Mesenchymal stem cell (in vitro differentiated cells and primary cell): ENCODE results near the gene TATDN3.

Experiments used
- DNase-seq: peaks from one replicate; pipeline ENCODE4 v3.0.0-alpha.2; 2013
- H2AFZ ChIP-seq: one replicate; pipeline ENCODE4 v1.6.1; 2013; ENCODE audit warnings: low read depth, mild to moderate bottlenecking, control low read depth, inconsistent platforms, low read length, moderate library complexity
- H2AK5ac ChIP-seq: 2 replicates; pipeline ENCODE4 v1.6.1; 2013; ENCODE audit warnings: low read length, moderate library complexity, mild to moderate bottlenecking, inconsistent platforms; ENCODE audit not compliant: severe bottlenecking
- H2BK120ac ChIP-seq: one replicate; pipeline ENCODE4 v1.6.1; 2013; ENCODE audit warnings: low read depth, mild to moderate bottlenecking, inconsistent platforms, low read length, moderate library complexity
- H2BK12ac ChIP-seq, 2 experiments: one replicate each; pipeline ENCODE4 v1.6.1; 2013; ENCODE audit warnings: inconsistent platforms in 2 of 2, low read length in 2 of 2, mild to moderate bottlenecking in 2 of 2, moderate library complexity in 2 of 2, control low read depth in 1 of 2
- H2BK15ac ChIP-seq: one replicate; pipeline ENCODE4 v1.6.1; 2013; ENCODE audit warnings: mild to moderate bottlenecking, low read depth, inconsistent platforms; ENCODE audit not compliant: poor library complexity, severe bottlenecking
- H2BK5ac ChIP-seq: 2 replicates; pipeline ENCODE4 v1.6.1; 2013; ENCODE audit warnings: low read depth, mild to moderate bottlenecking, low read length, control low read depth, inconsistent platforms; ENCODE audit not compliant: poor library complexity, severe bottlenecking
- H3K14ac ChIP-seq, 2 experiments: one replicate each; pipeline ENCODE4 v1.6.1; 2013; ENCODE audit warnings: inconsistent platforms in 2 of 2, low read length in 2 of 2, control low read depth in 1 of 2, mild to moderate bottlenecking in 1 of 2, moderate library complexity in 1 of 2
- H3K18ac ChIP-seq, 2 experiments: one replicate each; pipeline ENCODE4 v1.6.1; 2013; ENCODE audit warnings: inconsistent platforms in 2 of 2, low read length in 2 of 2, control low read depth in 1 of 2, low read depth in 1 of 2, mild to moderate bottlenecking in 1 of 2
- H3K23ac ChIP-seq, 2 experiments: one replicate each; pipeline ENCODE4 v1.6.1; 2013; ENCODE audit warnings: inconsistent platforms in 2 of 2, low read length in 2 of 2, mild to moderate bottlenecking in 2 of 2, moderate library complexity in 2 of 2, control low read depth in 1 of 2
- H3K27ac ChIP-seq: 2 replicates; pipeline ENCODE4 v1.5.1; 2013; ENCODE audit warnings: mild to moderate bottlenecking, moderate library complexity, low read length, control low read depth, inconsistent platforms; ENCODE audit not compliant: poor library complexity, severe bottlenecking
- H3K27me3 ChIP-seq, 2 experiments: 2 replicates each; pipeline versions ENCODE4 v1.6.1 to v1.7.0; 2013; ENCODE audit warnings: low read length in 2 of 2, mild to moderate bottlenecking in 2 of 2, moderate library complexity in 2 of 2, control low read depth in 1 of 2, inconsistent platforms in 1 of 2; ENCODE audit not compliant: control insufficient read depth in 1 of 2, insufficient read depth in 1 of 2
- H3K36me3 ChIP-seq, 2 experiments: 2 replicates each; pipeline versions ENCODE4 v1.6.1 to v1.7.0; 2013; ENCODE audit warnings: low read length in 2 of 2, control low read depth in 1 of 2, inconsistent platforms in 1 of 2, low read depth in 1 of 2, mild to moderate bottlenecking in 1 of 2; ENCODE audit not compliant: insufficient read depth in 2 of 2, control insufficient read depth in 1 of 2
- H3K4ac ChIP-seq, 2 experiments: one replicate each; pipeline ENCODE4 v1.6.1; 2013; ENCODE audit warnings: inconsistent platforms in 2 of 2, low read length in 2 of 2, mild to moderate bottlenecking in 2 of 2, moderate library complexity in 2 of 2, control low read depth in 1 of 2, low read depth in 1 of 2
- H3K4me1 ChIP-seq: 2 replicates; pipeline ENCODE4 v1.6.1; 2013; ENCODE audit warnings: low read depth, low read length, control low read depth; ENCODE audit not compliant: control insufficient read depth, insufficient read depth
- H3K4me2 ChIP-seq: 2 replicates; pipeline ENCODE4 v1.6.1; 2013; ENCODE audit warnings: low read length, mild to moderate bottlenecking, inconsistent platforms; ENCODE audit not compliant: poor library complexity, severe bottlenecking
- H3K4me3 ChIP-seq, 2 experiments: 2 replicates each; pipeline versions ENCODE4 v1.5.1 to v1.7.0; 2013; ENCODE audit warnings: low read length in 2 of 2, mild to moderate bottlenecking in 2 of 2, control low read depth in 1 of 2, low read depth in 1 of 2; ENCODE audit not compliant: insufficient read depth in 1 of 2
- H3K79me1 ChIP-seq: replicated peaks from 2 replicates; pipeline ENCODE4 v1.6.1; 2013; ENCODE audit warnings: mild to moderate bottlenecking, control low read depth, low read length, inconsistent platforms; ENCODE audit not compliant: poor library complexity, severe bottlenecking
- H3K9ac ChIP-seq: 2 replicates; pipeline ENCODE4 v1.7.0; 2013; ENCODE audit warnings: mild to moderate bottlenecking, low read length, moderate library complexity
- H3K9me3 ChIP-seq: 2 replicates; pipeline ENCODE4 v1.7.0; 2013; ENCODE audit warnings: mild to moderate bottlenecking, low read length; ENCODE audit not compliant: control insufficient read depth
- H4K8ac ChIP-seq: one replicate; pipeline ENCODE4 v1.6.1; 2013; ENCODE audit warnings: inconsistent platforms, mild to moderate bottlenecking, low read length, moderate library complexity
- H4K91ac ChIP-seq: one replicate; pipeline ENCODE4 v1.6.1; 2013; ENCODE audit warnings: mild to moderate bottlenecking, low read length, inconsistent platforms
- WGBS: methylation state at CpG from one replicate; pipeline ENCODE4 v1.1.7; 2013; ENCODE audit warnings: mixed read lengths; 5-methylcytosine and 5-hydroxymethylcytosine counted together

The TATDN3 gene

DNA sequence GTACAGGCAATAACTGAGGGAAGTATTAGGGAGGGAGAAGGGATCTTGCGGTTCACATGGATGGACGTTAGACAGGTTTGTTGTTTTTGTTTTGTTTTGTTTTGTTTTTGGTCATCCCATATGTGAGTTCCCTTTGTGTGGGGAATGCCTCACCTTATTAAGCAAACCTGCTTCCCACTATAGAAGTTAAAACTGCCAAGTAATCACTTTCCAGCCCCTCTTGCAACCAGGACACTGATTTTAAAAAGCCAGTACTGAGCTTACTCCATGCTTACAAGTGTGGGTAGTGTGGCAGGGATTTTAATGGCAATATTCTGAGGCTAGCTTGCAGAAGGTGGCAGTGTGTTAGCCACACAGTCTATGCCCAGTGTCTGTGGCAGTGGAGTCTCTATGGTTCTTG is 29.3 kb downstream of the TATDN3 start:
- Histone ChIP-seq H4K8ac (no peak overlapping the region), H3K4me1 (no peaks in the 10 kb centered on the region), H4K91ac (no peak overlapping the region), H3K14ac (no peak overlapping the region), H3K23ac (no peak overlapping the region), H2BK15ac (no peak overlapping the region), H3K4me2 (no peak overlapping the region), H3K9ac (no peak overlapping the region), H2BK12ac (no peak overlapping the region), H3K4ac (no peak overlapping the region), H3K27me3 (no peaks in the 10 kb centered on the region), H3K79me1 (no peaks in the 10 kb centered on the region), H2BK120ac (no peak overlapping the region), H2AFZ (no peak overlapping the region), H3K36me3 (no peaks in the 10 kb centered on the region), H3K9me3 (peaks cover 11% of the 10 kb centered on the region), H2AK5ac (no peak overlapping the region), H3K4me3 (no peak overlapping the region), H3K18ac (no peak overlapping the region), H2BK5ac (no peak overlapping the region), H3K27ac (no peak overlapping the region)
- WGBS, result 100% methylated on average over 1 of the region's 2 CpGs
- DNase-seq, result no peak

- 90% methylated on average over 3 of the region's 3 CpGs for whole genome bisulfite sequencing
Measured at GRCh38 chr1:212822956-212823355, 31.3 kb downstream of the TATDN3 start.

GRCh38 chr1:212824201-212824600 is 32.5 kb downstream of the TATDN3 start:
- Histone ChIP-seq H3K4me1 (no peaks in the 10 kb centered on the region), H4K8ac (no peak overlapping the region), H3K23ac (no peak overlapping the region), H3K14ac (no peak overlapping the region), H3K27ac (no peak overlapping the region), H2AFZ (no peak overlapping the region), H3K27me3 (no peaks in the 10 kb centered on the region), H2AK5ac (no peak overlapping the region), H3K9ac (no peak overlapping the region), H3K18ac (no peak overlapping the region), H2BK15ac (no peak overlapping the region), H2BK120ac (no peak overlapping the region), H3K4ac (no peak overlapping the region), H3K4me3 (no peak overlapping the region), H4K91ac (no peak overlapping the region), H3K9me3 (peaks cover 16% of the 10 kb centered on the region), H2BK5ac (no peak overlapping the region), H3K79me1 (no peaks in the 10 kb centered on the region), H3K36me3 (no peaks in the 10 kb centered on the region), H3K4me2 (no peak overlapping the region), H2BK12ac (no peak overlapping the region)
- WGBS, result 93% methylated on average over 16 of the region's 16 CpGs
- DNase-seq, result no peak

More at GRCh38 chr1:212822956-212823355, 31.3 kb downstream of the TATDN3 start:
- Histone ChIP-seq H2BK15ac (no peak overlapping the region), H3K23ac (no peak overlapping the region), H3K9ac (no peak overlapping the region), H4K91ac (no peak overlapping the region), H4K8ac (no peak overlapping the region), H3K18ac (no peak overlapping the region), H3K4ac (no peak overlapping the region), H3K14ac (no peak overlapping the region), H3K27me3 (no peaks in the 10 kb centered on the region), H3K27ac (no peak overlapping the region), H3K9me3 (peaks cover 16% of the 10 kb centered on the region), H2BK12ac (no peak overlapping the region), H2BK5ac (no peak overlapping the region), H3K4me1 (no peaks in the 10 kb centered on the region), H2AFZ (no peak overlapping the region), H3K79me1 (no peaks in the 10 kb centered on the region), H3K36me3 (no peaks in the 10 kb centered on the region), H2BK120ac (no peak overlapping the region), H2AK5ac (no peak overlapping the region), H3K4me2 (no peak overlapping the region), H3K4me3 (no peak overlapping the region)
- no peak for DNase-seq

GRCh38 chr1:212825798-212826452 is 34.2 kb downstream of the TATDN3 start:
- Histone ChIP-seq H3K9ac (no peak overlapping the region), H3K23ac (no peak overlapping the region), H2BK12ac (no peak overlapping the region), H3K18ac (no peak overlapping the region), H3K36me3 (no peaks in the 10 kb centered on the region), H3K4me1 (no peaks in the 10 kb centered on the region), H3K27ac (no peak overlapping the region), H3K27me3 (no peaks in the 10 kb centered on the region), H2BK15ac (no peak overlapping the region), H2BK5ac (no peak overlapping the region), H2BK120ac (no peak overlapping the region), H3K79me1 (no peaks in the 10 kb centered on the region), H3K14ac (no peak overlapping the region), H4K8ac (no peak overlapping the region), H3K4ac (no peak overlapping the region), H3K4me3 (peak overlapping the region in 1 of 2 experiments; percentile 18), H4K91ac (no peak overlapping the region), H3K4me2 (no peak overlapping the region), H3K9me3 (peaks cover 16% of the 10 kb centered on the region), H2AK5ac (no peak overlapping the region), H2AFZ (no peak overlapping the region)
- 93% methylated on average over 6 of the region's 6 CpGs for WGBS
- DNase-seq, result no peak
